ACHN (cell line): Measurements from ENCODE around the gene SLAMF1.
"Not testable (repeated sequence)": the region's sequence is repeated elsewhere in the genome, so short reads cannot be mapped to it uniquely, and the experiment has no call there.

Experiments
- DNase-seq: peaks from one replicate; pipeline ENCODE4 v3.0.0-alpha.2; 2015
- in situ Hi-C: cut with HindIII; loops from 2 replicates; pipeline ENCODE4 v1.10.0; 2017; ENCODE audit warnings: low sequenced_read_pairs, low pct_ligation_motif_present, low pct_unique_long_range_greater_than_20kb

Gene SLAMF1, protein sequence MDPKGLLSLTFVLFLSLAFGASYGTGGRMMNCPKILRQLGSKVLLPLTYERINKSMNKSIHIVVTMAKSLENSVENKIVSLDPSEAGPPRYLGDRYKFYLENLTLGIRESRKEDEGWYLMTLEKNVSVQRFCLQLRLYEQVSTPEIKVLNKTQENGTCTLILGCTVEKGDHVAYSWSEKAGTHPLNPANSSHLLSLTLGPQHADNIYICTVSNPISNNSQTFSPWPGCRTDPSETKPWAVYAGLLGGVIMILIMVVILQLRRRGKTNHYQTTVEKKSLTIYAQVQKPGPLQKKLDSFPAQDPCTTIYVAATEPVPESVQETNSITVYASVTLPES

DNA sequence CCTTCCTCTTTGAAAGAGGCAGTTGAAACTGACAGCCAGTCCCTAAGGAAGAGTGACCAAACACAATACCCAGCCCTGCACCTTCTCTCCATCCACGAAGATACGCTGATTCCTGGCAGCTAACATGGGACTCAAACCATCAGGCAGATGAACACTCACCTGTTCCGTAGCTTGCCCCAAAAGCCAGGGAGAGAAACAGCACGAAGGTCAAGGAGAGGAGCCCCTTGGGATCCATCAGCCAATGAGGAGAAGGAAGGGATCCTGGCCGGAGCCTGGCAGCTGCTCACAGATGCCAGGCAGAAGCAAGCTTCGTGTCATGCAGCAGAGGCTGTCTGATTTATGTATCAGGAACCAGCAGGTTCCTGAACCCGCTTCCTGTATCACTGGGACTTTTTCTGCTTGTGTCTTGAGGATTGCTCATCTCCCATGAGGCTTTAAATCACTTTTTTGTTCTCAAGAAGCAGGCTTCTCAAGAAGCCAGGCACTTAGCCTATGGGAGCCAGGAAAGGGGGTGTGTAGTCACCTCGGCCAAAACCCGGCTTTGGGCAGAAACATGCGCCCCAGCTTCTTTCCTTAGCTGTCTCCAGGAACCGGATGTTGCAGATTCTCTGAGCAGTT is at the start of gene SLAMF1:
SLAMF1 (minus strand) TSS at position 334 of the 618 bp plus-strand sequence; CDS start at position 235, 99 bp downstream.
- in situ Hi-C loops = no loop called here
- no peak for DNase-seq

DNA sequence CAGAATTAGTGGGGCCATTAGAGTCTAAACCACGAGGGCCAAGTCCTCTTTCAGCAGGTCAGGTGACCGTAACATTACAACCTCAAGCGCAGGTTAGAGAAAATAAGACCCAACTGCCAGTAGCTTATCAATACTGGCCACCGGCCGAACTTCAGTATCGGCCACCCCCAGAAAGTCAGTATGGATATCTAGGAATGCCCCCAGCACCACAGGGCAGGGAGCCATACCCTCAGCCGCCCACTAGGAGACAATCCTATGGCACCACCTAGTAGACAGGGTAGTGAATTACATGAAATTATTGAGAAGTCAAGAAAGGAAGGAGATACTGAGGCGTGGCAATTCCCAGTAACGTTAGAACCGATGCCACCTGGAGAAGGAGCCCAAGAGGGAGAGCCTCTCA is 45.5 kb upstream of the SLAMF1 start:
- peak; percentile 9 for DNase-seq
- in situ Hi-C loops = not testable (repeated sequence)

DNA sequence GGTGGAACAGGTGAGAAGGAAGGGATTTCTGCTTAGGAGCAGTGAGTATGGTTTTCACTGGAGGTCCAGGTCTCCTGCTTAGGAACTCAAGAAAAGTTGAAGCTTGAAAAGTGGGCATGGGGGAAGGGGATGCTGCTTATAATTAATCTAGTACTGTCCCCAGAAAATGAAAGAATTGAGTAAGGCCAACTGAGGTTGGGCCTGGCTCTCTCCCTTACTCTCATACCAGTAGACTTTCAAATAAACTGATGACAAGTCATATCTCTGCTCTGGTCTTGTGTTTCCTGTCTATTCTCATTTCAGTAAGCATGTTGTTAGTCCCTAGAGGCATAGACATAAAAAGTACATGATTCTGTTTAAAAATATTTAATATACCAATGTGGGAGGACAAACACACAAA is 38.4 kb upstream of the SLAMF1 start:
- in situ Hi-C loops = no loop called here
- no peak for DNase-seq

DNA sequence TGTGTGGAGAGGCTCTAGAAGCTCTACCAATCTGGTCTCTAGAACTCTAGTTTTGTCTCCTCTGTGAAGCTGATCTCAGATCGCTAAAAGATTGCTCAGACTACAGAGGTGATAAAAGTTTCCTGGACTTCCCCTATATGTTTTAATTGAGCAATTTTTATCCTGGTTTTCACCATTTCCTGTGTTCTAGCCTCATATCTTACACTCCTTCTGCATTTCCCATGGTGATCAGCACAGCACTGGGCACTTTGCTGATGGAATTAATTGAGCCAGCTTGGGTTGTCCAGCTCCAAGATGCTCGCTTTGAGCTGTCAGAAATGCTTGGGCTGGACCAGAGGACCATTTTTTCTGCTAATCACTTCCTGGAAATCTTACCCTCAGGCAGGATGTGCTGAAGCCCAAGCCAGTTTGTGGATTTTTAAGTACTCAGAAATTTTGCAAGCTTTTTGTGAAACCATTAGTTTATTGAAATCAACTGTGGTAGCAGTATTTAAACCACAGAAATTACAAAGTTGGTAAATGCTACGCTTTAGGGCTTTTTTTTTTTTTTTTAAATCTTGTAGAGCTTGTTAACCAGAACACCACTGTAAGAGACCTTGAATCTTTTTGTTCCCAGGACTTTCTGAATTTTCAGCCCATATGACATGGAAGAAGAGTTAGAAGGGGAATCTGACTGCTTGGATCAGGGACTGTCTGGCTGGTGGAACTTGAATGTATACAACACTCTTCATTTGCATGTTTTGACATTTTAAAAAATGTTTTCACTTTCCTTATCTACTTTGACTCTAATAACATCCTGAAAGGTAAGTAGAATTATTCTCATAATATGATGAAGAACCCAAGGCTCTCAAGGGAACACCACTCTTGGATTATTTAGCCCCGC is 36.4 kb upstream of the SLAMF1 start:
- no peak for DNase-seq
- in situ Hi-C loops = no loop called here

DNA sequence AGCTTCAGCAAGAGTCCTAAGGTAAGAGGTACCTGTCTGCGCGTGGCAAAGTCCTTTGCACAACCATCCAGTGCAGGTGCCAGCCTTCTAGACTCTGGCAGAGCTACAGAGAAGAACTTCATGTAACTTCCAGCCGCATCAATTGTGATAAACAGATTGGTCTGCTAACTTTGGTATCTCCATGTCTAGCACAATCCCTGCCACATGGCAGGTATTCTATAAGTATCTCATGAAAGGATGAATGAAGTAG is 35.0 kb upstream of the SLAMF1 start:
- in situ Hi-C loops = no loop called here
- no peak for DNase-seq

DNA sequence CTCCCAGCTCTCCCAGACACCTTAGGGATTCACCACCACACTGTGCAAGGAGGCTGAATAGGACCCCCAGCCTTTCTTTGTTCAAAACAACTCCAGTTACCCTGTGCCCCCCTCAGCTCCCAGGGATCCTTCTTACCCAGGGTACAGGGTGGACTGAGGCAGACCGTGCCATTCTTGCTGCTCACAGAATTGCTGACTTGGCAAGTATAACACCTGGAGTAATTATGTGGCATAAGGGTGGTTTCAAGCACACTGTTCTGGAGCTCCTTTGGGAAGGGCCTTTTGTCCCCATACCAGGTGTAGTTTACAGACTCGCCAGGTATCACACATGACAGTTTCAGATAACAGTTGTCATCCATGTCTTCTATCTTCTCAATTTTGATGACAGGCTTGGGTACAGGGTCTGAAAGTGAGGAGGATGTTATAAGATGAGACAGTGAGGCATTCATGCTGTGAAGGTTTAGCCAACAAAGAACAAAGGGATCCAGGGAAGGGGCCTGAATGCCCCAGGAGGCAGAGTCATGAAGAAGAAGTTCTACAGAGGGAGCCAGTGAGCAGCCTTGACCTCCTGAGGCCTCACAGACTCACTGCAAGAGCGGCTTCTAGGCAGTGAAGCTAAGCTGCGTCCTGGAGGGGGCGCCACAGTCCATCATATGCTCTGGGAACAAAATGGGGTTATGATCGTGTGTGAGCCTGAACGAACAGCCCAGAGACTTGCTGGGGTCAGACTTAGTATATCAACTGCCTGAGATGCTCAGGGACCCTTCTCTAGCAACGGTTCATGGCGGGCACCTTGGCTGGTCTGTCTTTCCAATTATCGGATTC is 34.4 kb upstream of the SLAMF1 start:
- in situ Hi-C loops = no loop called here

DNA sequence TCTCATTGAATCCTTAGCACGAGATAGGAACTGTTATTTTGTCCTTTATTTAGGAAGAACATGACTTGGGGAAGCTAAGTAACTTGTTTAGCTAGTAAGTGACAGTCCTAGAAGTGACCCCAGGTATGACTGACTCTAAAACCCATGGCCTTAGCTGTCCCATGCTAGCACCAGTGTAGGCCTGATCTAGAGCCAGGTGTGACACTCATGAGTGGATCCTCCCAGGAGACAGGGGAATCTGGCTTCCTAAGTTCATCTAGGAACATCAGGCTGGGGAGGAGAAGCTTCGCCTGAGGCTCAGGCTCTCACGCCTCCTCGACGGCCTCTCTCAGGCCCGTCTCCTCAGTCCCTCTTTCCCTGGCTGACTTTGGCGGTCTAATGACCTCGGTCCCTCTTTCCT is 33.6 kb upstream of the SLAMF1 start:
- no peak for DNase-seq
- in situ Hi-C loops = no loop called here

More for the DNA sequence above, 34.4 kb upstream of the SLAMF1 start:
- DNase-seq = peak; percentile 73

DNA sequence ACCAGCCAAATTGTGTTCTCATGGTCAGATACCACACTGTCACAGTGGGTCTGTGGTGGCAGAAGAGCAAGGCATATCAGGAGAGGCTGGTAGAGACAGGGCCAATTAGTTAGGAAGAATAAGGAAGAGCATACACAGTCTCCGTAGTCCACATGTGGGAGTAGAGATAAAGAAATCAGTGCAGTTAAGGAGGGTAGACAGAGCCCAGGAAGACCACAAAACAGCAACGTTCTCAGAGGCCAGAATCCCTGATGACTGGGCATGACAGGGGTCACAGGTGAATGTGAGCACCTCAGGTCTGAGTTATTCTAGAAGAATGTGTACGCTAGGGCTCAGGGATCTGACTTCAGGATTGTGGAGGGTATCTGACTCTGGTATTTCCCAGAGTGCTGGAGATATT is 33.0 kb upstream of the SLAMF1 start:
- no peak for DNase-seq
- in situ Hi-C loops = no loop called here

DNA sequence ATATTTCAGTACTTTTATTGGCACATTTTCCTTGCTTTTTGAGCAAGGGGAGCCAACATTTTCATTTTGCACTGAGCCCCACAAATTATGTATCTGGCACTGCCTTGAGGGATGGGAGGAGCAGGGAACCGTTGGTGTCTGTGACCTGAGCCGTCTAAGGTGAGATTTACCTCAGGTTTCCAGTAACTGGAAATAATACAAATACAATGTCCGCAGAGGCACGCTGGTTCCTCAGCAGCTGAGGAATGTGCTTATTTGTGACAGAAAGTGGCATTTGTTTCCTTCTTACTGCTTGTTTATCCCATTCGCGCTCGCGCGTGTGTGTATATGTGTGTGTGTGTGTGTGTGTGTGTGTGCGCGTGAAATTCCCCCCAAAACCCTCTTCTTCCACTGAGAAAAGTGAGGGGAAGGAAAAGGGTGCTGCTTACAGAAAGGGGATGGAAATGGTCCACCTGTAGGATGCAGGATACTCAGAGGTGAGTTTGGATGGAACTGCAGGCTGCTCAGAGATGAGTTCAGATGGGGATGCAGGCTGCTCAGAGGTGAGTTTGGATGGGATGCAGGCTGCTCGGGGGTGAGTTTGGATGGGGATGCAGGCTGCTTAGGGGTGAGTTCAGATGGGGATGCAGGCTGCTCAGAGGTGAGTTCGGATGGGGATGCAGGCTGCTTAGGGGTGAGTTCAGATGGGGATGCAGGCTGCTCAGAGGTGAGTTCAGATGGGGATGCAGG is 30.2 kb upstream of the SLAMF1 start:
- in situ Hi-C loops = no loop called here
- DNase-seq = no peak

DNA sequence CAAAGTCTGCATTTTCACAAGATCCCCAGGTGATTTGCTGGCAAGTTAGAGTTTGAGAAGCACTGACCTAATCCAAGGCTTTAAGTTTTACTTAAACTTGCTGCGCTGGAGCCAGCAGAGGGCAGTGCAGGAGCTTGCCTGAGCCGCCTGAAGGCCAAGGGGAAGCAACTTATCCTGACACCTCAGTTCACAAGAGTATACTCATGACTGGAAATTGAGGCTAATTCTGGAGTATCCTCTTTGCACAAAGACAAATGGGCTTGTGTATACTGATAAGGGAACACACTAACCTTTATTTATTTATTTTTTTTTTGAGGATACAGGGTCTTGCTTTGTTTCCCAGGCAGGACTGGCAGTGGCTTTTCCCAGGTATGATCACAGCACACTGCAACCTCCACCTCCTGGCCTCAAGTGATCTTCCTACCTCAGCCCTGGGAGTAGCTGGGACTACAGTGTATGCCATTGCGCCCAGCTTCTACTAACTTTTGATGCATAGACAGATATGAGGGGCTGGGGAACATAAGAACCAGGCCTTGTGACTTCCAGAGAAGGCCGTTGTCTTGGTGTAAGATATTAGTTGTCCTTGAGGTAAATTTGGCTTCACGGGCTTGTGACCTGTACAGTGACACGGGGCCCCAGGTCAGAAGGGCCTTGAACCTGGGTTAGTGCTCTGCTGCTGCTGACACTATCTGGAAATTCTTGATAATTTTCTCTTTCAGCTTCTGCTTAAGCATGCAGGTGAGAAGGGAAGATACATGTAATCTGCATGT is 29.0 kb upstream of the SLAMF1 start:
- in situ Hi-C loops = no loop called here

DNA sequence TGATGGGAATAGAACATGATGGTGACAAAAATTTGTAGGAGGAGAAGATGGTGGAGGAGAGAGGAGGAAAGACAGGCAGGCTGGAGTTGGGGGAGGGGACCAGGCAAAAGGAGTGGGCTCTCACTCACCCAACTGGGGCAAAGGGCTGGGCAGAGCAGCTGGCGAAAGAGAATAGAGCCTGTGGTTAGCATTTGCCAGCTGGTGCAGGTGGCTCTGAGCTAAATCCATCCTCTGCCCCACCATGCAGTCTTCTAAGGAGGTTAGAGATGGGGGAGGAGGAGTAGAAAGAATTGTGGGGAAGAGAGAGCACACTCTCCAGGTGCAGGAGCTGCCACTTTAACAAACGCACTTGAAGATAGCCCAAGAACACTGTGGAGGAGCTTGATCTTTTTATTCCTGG is 27.6 kb upstream of the SLAMF1 start:
- in situ Hi-C loops = no loop called here
- DNase-seq = no peak

More for the DNA sequence above, 29.0 kb upstream of the SLAMF1 start:
- DNase-seq = peak; percentile 64

DNA sequence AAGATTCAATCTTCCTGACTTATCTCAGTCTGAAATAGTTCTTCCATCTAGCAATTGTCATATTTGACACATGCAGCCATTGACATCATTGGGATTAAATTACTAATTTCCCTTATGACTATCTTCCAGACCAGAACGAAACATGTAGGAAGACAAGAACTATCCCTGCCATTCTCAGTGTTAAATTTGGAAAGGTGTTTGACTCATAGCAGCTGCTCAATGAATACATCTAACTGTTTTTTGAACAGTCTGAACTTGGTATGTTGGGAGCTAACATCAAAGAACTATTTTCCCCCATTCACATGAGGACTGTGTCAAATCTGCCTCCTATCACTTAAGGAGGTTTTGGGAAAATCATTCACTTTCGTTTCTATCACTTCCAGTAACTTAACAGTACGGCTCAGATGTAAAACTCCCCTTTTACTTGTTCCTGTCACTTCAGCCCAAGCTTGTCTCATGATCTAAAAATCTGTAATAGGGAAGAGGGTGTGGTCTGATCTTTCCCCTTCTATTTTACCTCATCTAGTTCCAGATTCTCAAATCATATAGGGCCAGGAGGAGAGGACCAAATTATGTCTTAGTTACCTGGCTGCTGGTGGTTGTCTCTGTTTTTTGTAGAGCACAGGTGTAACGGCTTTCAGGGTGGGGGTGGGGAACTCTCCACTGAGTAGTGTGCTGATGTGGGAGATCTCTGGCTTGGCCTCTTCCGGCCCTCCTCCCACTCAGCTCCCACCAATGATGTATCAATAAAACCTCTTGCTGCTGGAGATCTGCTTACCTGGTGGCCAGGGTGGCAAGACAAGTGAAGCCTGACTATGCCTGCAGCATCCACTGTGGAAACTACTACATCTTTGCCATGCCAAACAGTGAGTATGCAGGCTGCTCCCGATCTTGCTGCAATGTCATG is 26.2 kb upstream of the SLAMF1 start:
- no peak for DNase-seq
- in situ Hi-C loops = no loop called here

DNA sequence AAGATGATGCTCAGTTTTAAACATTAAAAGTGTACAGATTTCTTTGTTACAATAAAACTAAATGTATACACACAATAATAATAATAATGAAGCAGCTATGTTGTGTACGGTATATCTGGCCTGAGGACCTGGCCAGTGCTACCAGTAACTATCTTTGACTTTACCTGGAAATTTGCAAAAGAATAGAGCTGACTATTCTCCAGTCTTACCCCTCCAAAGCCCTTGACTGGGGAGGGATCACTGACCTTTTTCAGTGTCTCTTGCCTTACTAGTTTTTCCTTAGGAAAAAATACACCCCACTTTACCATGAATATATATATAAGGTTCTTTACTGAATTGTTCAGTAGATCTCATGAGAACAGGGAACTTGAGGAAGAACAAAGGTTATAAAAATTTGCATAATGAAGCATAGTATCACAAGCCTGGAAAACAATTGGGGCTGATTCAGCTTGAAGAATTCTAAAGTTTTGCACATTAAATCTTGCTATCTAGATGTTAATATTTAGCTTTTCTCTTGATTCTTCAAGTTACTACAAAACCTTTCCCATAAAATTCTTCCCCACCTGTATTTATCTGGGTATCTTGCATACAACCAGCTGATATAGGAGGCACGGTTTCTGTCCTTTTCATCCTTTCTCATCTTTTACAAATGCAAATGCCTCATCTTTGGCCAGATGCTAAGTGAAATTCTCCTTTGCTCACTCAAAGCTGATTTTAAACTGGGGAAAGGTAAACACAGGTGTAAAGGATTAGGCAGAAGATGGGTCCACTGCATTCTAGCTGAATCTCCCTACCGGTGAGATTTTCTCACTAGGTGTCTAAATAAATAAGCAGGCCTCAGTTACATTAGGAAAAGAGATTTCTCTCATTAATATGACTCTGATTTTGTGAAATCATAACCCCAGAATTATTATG is 25.0 kb upstream of the SLAMF1 start:
- in situ Hi-C loops = no loop called here

DNA sequence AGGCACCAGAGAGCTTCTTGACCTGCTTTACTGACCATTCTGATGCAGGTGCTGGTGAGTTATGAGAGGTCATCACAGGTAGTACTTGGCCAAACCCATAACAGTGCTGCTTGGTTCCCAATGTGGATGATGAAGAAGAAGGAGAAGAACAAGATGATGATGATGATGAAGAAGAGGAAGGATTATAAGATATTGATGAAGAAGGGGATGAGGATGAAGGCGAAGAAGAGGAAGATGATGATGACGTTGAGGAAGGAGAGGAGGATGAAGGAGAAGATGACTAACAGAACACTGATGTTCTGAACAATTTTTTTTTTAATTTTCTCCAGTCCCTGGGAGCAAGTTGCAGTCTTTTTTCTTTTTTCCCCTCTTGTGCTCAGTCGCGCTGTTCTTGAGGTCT is 23.9 kb upstream of the SLAMF1 start:
- in situ Hi-C loops = no loop called here
- DNase-seq = no peak

More for the DNA sequence above, 25.0 kb upstream of the SLAMF1 start:
- DNase-seq = no peak

DNA sequence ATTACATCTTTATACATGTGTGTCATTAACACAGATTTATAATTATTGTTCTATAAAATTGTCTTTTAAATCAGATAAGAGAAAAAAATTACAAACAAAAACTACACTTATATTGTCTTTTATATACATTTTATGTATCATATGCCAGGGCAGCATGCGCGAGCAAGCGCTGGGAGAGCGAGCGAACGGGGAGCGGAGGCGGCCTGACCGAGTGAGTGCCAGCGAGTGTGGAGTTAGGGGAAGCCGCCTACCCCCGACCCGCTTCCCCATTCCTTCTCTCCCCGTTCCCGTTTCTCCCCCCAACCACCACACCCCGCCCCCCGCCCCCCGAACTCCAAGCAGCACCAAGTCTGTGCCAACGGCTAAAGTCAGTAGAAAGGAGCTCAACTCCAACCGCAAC is 23.0 kb upstream of the SLAMF1 start:
- in situ Hi-C loops = no loop called here
- no peak for DNase-seq

DNA sequence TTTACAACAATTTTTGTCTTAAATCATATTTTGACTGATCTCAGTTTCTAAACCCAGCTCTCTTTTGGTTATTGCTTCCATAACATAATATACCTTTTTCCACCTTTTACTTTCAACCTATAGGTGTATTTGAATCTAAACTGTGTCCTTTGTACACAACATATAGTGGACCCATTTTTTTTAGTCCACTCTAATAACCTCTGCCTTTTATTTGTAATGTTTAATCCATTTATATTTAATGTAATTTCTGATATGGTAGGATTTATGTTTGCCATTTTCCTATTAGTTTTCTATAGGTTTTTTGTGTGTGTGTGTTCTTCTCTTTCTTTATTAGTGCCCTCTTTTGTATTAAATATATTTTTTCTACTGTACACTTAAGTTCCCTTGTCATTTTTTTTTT is 22.4 kb upstream of the SLAMF1 start:
- in situ Hi-C loops = no loop called here
- DNase-seq = no peak
